H9 (cell line): ENCODE results near the gene FMOD. TPM values are rescaled to one million over a fixed set of nuclear protein-coding genes. Genes with fewer than 3 reads are reported as not detected.

ENCODE experiments used
- DNase-seq: peaks from one replicate; pipeline ENCODE4 v3.0.0-alpha.2; 2017
- H2AFZ ChIP-seq: one replicate; pipeline ENCODE4 v1.6.1; 2013; ENCODE audit warnings: mild to moderate bottlenecking, low read length, control low read depth, moderate library complexity
- H2AK5ac ChIP-seq: 2 replicates; pipeline ENCODE4 v1.6.1; 2013; ENCODE audit warnings: low read length, control low read depth, mixed read lengths; ENCODE audit not compliant: insufficient read length
- H2BK120ac ChIP-seq: one replicate; pipeline ENCODE4 v1.6.1; 2013; ENCODE audit warnings: low read depth, mild to moderate bottlenecking, low read length, control low read depth, inconsistent platforms; ENCODE audit not compliant: poor library complexity, severe bottlenecking
- H2BK12ac ChIP-seq: 2 replicates; pipeline ENCODE4 v1.6.1; 2013; ENCODE audit warnings: low read length, control low read depth, mixed read lengths, low read depth; ENCODE audit not compliant: insufficient read length
- H2BK15ac ChIP-seq: 2 replicates; pipeline ENCODE4 v1.6.1; 2013; ENCODE audit warnings: low read depth, low read length, control low read depth
- H2BK20ac ChIP-seq: one replicate; pipeline ENCODE4 v1.6.1; 2013; ENCODE audit warnings: low read depth, mild to moderate bottlenecking, low read length, control low read depth, inconsistent platforms; ENCODE audit not compliant: poor library complexity, severe bottlenecking
- H2BK5ac ChIP-seq: 2 replicates; pipeline ENCODE4 v1.6.1; 2013; ENCODE audit warnings: low read length, control low read depth, mixed read lengths; ENCODE audit not compliant: insufficient read length
- H3K14ac ChIP-seq: 2 replicates; pipeline ENCODE4 v1.6.1; 2013; ENCODE audit warnings: low read length, control low read depth; ENCODE audit not compliant: insufficient read depth
- H3K18ac ChIP-seq: 2 replicates; pipeline ENCODE4 v1.6.1; 2013; ENCODE audit warnings: low read depth, mild to moderate bottlenecking, mixed read lengths, low read length, control low read depth; ENCODE audit not compliant: insufficient read length
- H3K23ac ChIP-seq: 2 replicates; pipeline ENCODE4 v1.6.1; 2013; ENCODE audit warnings: low read length, control low read depth, mixed read lengths, low read depth; ENCODE audit not compliant: insufficient read length
- H3K23me2 ChIP-seq: 2 replicates; pipeline ENCODE4 v1.6.1; 2013; ENCODE audit warnings: low read depth, mild to moderate bottlenecking, mixed read lengths, low read length, control low read depth; ENCODE audit not compliant: insufficient read length, poor library complexity, severe bottlenecking
- H3K27ac ChIP-seq: 2 replicates; pipeline ENCODE4 v1.5.1; 2013; ENCODE audit warnings: low read length, control low read depth, mixed read lengths, low read depth; ENCODE audit not compliant: insufficient read length
- H3K27me3 ChIP-seq: 2 replicates; pipeline ENCODE4 v1.6.1; 2013; ENCODE audit warnings: low read length, control low read depth, inconsistent platforms; ENCODE audit not compliant: insufficient read depth
- H3K4ac ChIP-seq: 2 replicates; pipeline ENCODE4 v1.6.1; 2013; ENCODE audit warnings: low read depth, mild to moderate bottlenecking, control low read depth, inconsistent platforms, low read length, moderate library complexity
- H3K4me1 ChIP-seq: 2 replicates; pipeline ENCODE4 v1.6.1; 2013; ENCODE audit warnings: low read length, control low read depth, inconsistent platforms; ENCODE audit not compliant: insufficient read depth
- H3K4me2 ChIP-seq: 2 replicates; pipeline ENCODE4 v1.6.1; 2013; ENCODE audit warnings: low read length, control low read depth, mixed read lengths; ENCODE audit not compliant: insufficient read length, insufficient read depth
- H3K56ac ChIP-seq: 2 replicates; pipeline ENCODE4 v1.6.1; 2013; ENCODE audit warnings: low read depth, mild to moderate bottlenecking, mixed read lengths, low read length, control low read depth; ENCODE audit not compliant: insufficient read length
- H3K79me1 ChIP-seq: 2 replicates; pipeline ENCODE4 v1.6.1; 2013; ENCODE audit warnings: low read depth, mild to moderate bottlenecking, moderate library complexity, low read length, control low read depth, inconsistent platforms; ENCODE audit not compliant: insufficient read depth, poor library complexity, severe bottlenecking
- H3K79me2 ChIP-seq: 2 replicates; pipeline ENCODE4 v1.6.1; 2013; ENCODE audit warnings: low read length, control low read depth, inconsistent platforms; ENCODE audit not compliant: insufficient read depth
- H3K9ac ChIP-seq: 2 replicates; pipeline ENCODE4 v1.6.1; 2013; ENCODE audit warnings: low read length, control low read depth, mixed read lengths; ENCODE audit not compliant: insufficient read length; ENCODE audit errors: extremely low read depth
- H3K9me3 ChIP-seq: one replicate; pipeline ENCODE4 v1.6.1; 2013; ENCODE audit warnings: low read depth, low read length, inconsistent platforms; ENCODE audit not compliant: control insufficient read depth
- H3T11ph ChIP-seq: one replicate; pipeline ENCODE4 v1.6.1; 2013; ENCODE audit warnings: mild to moderate bottlenecking, low read length, control low read depth, inconsistent platforms
- H4K20me1 ChIP-seq: one replicate; pipeline ENCODE4 v1.6.1; 2013; ENCODE audit not compliant: control insufficient read depth, insufficient read length, insufficient read depth
- H4K5ac ChIP-seq: 2 replicates; pipeline ENCODE4 v1.6.1; 2013; ENCODE audit warnings: low read depth, mild to moderate bottlenecking, mixed read lengths, low read length, control low read depth; ENCODE audit not compliant: insufficient read length
- H4K8ac ChIP-seq: replicated peaks from 2 replicates; pipeline ENCODE4 v1.6.1; 2013; ENCODE audit warnings: low read length, control low read depth, mixed read lengths, low read depth; ENCODE audit not compliant: insufficient read length
- H4K91ac ChIP-seq: 2 replicates; pipeline ENCODE4 v1.6.1; 2013; ENCODE audit warnings: low read depth, mild to moderate bottlenecking, moderate library complexity, mixed read lengths, low read length, control low read depth; ENCODE audit not compliant: insufficient read length
- H3K27ac Mint-ChIP-seq, 3 experiments: 2 replicates in 2 of 3; 3 replicates in 1 of 3; pipeline ENCODE4 v1.8.0; 2020 to 2021; ENCODE audit warnings: mixed read lengths in 3 of 3, mild to moderate bottlenecking in 1 of 3, moderate library complexity in 1 of 3
- H3K27me3 Mint-ChIP-seq: 2 replicates; pipeline ENCODE4 v1.8.0; 2021; ENCODE audit warnings: low read depth, mild to moderate bottlenecking, moderate library complexity, mixed read lengths
- H3K36me3 Mint-ChIP-seq, 3 experiments: 2 replicates in 2 of 3; 3 replicates in 1 of 3; pipeline ENCODE4 v1.8.0; 2020 to 2021; ENCODE audit warnings: low read depth in 3 of 3, mixed read lengths in 3 of 3; ENCODE audit not compliant: insufficient read depth in 1 of 3
- H3K4me1 Mint-ChIP-seq, 2 experiments: 2 replicates each; pipeline ENCODE4 v1.8.0; 2020; ENCODE audit warnings: mixed read lengths in 2 of 2
- H3K4me3 Mint-ChIP-seq, 2 experiments: 2 replicates in 1 of 2; 3 replicates in 1 of 2; pipeline ENCODE4 v1.8.0; 2020 to 2021; ENCODE audit warnings: mild to moderate bottlenecking in 2 of 2, mixed read lengths in 2 of 2, moderate library complexity in 1 of 2
- H3K9me3 Mint-ChIP-seq, 2 experiments: 2 replicates in 1 of 2; 3 replicates in 1 of 2; pipeline ENCODE4 v1.8.0; 2020; ENCODE audit warnings: mild to moderate bottlenecking in 2 of 2, mixed read lengths in 2 of 2, moderate library complexity in 1 of 2
- CTCF ChIP-seq: fragments of 200-600 bp; sonication (generic); conservative IDR thresholded peaks from 3 replicates; pipeline ENCODE4 v1.8.0; 2021; ENCODE audit warnings: antibody characterized with exemption, mild to moderate bottlenecking
- WGBS: extraction: QIAGEN DNeasy Blood & Tissue Kit; methylation state at CpG from one replicate; pipeline ENCODE4 v1.1.7; 2013; ENCODE audit warnings: missing lambda C conversion rate, low lambda C conversion rate, mixed read lengths; ENCODE audit not compliant: insufficient read length; ENCODE audit errors: extremely low coverage; 5-methylcytosine and 5-hydroxymethylcytosine counted together
- total RNA-seq: library from RNA; stranded (reverse); gene quantifications from 2 replicates; pipeline ENCODE4 v1.2.1, GENCODE V29; 2021

The FMOD gene
- total RNA-seq, 1 experiment from 2014 or later: not detected

- Histone ChIP-seq H3K9me3 (no peaks in the 10 kb centered on the region), H3K4ac (no peak overlapping the region), H2AFZ (no peak overlapping the region), H2BK12ac (no peak overlapping the region), H2BK15ac (no peak overlapping the region), H2BK20ac (no peak overlapping the region), H3K79me1 (no peaks in the 10 kb centered on the region), H3K23me2 (peaks cover 13% of the 10 kb centered on the region), H3K56ac (no peak overlapping the region), H3K23ac (no peak overlapping the region), H4K91ac (no peak overlapping the region), H4K8ac (no peak overlapping the region), H2BK5ac (no peak overlapping the region), H3K27ac (no peak overlapping the region), H3K18ac (no peak overlapping the region), H3K27me3 (peaks cover 83% of the 10 kb centered on the region), H2AK5ac (no peak overlapping the region), H3T11ph (no peak overlapping the region), H3K9ac (no peak overlapping the region), H3K4me1 (peaks cover 10% of the 10 kb centered on the region), H2BK120ac (no peak overlapping the region), H4K5ac (no peak overlapping the region), H3K4me2 (peak overlapping the region; percentile 33), H3K79me2 (no peaks in the 10 kb centered on the region), H4K20me1 (no peaks in the 10 kb centered on the region), H3K14ac (peak overlapping the region; percentile 48; the same call in 1 of the 2 replicates)
- H3K4me1 Mint-ChIP-seq: peaks cover 52 to 60% of the 10 kb centered on the region in 2 experiments
- WGBS: no CpG with 5 or more reads among the region's 3 CpGs
- H3K9me3 Mint-ChIP-seq: no peaks in the 10 kb centered on the region; a peak in 1 of 5 replicates
- no peak overlapping the region; a peak in 2 of 7 replicates for H3K27ac Mint-ChIP-seq
- H3K27me3 Mint-ChIP-seq: peaks cover 98% of the 10 kb centered on the region
- peak overlapping the region; percentile 38 to 61; a peak in 3 of 5 replicates for H3K4me3 Mint-ChIP-seq
- H3K36me3 Mint-ChIP-seq: peaks cover 0 to 3% (median 0%) of the 10 kb centered on the region in 3 experiments; a peak in 2 of 7 replicates
- peak; percentile 77 for DNase-seq
- no peak for TF ChIP-seq CTCF
Observed at GRCh38 chr1:203307641-203308126, 43.2 kb downstream of the FMOD start.
